COLO668 (cell line): ENCODE data around the gene DPEP1.
"Not testable (repeated sequence)": the region's sequence is repeated elsewhere in the genome, so short reads cannot be mapped to it uniquely, and the experiment has no call there.

ENCODE experiments used
- DNase-seq: peaks from one replicate; lab custom pipeline; 2025; ENCODE audit not compliant: unreplicated experiment; lab: John Stamatoyannopoulos, UW

The DPEP1 gene

DNA sequence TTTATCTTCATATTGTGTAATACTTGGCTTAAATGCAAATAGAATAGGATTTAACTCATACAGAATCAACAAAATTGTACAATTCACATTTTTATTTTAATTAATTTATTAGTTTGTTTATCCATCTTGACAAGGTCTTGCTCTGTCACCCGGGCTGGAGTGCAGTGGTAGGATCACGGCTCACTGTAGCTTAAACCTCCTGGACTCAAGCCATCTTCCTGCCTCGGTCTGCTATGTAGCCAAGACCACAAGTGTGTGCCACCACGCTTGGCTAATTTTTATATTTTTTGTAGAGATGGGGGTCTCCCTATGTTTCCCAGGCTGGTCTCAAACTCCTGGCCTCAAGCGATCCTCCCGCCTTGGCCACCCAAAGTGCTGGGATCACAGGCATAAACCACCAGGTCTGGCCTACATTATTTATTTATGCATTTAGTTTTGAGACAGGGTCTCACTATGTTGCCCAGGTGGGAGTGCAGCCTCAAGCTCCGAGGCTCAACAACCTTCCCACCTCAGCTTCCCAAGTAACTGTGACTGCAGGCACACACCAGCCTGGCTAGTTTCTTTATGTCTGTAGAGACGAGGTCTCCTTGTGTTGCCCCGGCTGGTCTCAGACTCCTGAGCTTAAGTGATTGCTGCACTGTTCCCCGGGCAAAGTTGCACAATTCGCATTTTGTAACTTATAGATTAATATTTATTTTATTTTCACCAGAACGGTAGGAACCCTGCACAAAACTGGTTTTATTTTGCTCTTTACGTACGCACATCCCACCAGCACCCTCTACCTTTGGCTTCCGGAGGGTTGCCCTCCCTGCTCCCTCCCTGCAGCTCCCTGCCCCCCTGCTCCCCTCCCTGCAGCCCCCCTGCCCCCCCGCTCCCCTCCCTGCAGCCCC lies 4.9 kb downstream of the DPEP1 start:
- no peak for DNase-seq

DNA sequence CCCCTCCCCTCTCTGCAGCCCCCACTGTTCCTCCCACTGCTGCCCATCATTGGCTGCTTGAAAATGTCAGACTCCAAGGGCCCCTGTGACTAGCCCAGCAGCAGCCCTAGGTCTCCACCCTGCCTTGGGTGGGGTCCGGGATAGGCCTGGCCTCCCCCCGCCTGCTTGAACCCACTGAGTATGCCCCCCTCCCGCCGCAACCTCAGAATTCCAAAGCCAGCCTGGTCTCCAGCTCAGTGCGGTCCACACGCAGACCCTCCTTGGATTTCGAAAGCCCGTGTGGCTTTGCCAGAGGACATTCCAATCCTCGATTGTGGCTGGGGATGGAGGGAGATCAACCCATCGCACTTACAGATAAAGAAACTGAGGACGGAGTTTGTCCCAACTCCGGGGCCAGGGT lies 6.4 kb downstream of the DPEP1 start:
- DNase-seq = no peak

DNA sequence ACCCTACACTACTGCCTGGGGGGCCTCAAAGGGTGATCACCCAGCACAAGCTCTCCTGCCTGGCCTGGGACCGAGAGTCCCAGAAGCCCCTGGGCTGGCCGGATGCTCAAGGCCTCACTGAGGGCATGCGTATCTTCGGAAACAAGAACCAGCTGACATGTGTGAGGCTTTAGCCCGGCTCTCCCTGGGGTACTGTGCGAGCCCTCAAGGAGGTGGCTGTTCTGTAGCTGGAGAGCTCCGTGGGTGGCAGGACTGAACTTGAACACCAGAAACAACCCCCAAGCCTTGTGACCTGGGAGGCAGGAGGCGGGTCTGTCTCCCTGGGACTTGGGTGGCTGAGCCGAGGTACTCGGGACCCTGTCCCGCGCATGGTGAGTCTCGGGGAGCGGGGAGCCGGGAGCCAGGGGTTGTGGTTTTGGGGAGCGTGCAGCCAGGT lies 7.0 kb downstream of the DPEP1 start:
- DNase-seq = no peak

DNA sequence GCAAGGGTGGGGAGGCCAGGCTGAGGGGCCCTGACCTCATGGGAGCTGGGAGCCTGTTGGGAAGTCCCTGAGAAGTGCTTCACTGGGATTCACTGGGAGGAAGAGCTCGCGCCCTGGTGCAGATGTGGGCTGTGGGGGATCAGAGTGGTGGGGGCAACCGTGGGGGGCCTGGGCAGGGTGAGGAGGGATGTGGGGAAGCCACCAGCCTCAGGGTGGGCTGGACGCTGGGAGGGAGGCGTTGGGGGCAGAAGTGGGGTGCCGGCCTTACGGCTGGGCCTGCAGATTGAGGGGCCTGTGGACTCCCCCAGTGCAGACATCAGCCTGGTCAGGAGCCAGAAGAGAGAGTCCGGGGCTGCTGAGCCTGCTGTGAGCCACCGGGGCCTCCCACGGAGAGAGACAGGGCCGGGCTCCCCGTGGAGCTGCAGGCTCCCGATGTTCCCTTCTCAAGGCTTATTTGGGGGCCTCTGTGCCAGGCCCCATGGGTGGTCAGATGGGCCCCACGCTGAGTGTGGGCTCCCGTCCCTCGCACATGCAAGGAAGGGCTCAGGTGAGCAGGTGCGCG lies 7.8 kb downstream of the DPEP1 start:
- DNase-seq = no peak

DNA sequence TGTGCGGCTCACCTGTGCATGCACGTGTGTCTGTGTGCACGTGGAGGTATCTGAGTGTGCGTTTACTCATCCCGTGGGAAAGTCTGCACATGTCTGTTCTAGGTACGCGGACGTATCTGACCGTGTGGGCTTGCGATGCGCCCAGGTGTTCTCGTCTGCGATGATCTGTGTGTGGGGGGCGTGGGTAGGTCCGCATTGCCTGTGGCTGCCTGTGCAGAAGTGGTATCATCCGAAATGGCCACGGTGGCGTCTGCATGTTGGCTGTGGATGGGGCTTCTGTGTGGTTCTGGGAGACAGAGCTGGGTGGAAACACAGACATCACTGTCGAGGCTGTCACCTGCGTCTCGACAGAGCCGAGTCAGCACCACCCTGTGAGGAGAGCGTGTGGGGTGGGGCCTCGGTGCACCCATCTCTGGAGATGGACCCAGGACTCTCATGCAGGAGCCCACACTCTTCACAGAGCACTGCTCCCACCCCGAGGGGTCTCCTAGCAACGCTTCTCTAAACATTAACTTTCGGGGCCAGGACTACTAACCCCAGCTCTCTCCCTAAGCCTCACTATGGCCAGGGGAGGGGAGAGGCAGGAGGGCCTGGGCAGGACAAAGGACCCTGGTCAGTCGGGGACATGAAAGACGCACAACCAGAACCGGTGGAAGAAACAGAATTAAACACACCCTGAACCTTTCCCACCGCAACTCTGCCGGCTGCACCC lies 8.4 kb downstream of the DPEP1 start:
- no peak for DNase-seq

DNA sequence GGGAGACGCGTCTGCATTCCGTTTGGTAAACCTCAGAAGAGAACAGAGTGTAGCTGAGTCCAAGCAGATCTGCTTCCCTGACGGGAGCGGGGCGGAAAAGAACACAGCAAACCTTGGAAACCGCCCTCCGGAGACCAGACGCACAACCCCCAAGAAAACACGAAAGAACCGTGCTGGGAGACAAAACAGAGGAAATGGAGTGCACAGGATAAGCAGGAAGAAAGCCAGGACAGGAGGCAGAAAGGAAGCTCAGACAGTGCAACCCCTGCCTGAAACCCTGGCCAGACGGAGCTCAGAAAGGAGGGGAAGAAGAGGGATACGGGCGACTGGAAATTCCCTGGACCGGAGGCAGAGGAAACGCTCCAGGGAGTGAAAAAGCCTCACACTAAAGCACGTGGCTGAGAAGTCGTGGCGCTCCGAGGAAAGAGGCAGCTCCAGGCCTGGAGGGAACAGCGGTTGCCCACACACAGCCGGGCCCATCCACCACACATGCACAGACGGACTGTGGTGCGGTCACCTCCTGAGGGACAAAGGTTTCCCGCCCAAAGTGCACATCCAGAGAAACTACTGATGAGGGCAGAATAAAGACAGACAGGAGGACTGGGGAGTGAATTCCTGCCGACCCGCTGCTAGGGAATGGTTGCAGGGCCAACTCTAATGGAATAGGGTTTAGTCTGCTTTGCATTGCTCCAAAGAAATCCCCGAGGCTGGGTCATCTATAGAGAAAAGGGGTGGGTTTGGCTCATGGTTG lies 10.2 kb downstream of the DPEP1 start:
- no peak for DNase-seq

DNA sequence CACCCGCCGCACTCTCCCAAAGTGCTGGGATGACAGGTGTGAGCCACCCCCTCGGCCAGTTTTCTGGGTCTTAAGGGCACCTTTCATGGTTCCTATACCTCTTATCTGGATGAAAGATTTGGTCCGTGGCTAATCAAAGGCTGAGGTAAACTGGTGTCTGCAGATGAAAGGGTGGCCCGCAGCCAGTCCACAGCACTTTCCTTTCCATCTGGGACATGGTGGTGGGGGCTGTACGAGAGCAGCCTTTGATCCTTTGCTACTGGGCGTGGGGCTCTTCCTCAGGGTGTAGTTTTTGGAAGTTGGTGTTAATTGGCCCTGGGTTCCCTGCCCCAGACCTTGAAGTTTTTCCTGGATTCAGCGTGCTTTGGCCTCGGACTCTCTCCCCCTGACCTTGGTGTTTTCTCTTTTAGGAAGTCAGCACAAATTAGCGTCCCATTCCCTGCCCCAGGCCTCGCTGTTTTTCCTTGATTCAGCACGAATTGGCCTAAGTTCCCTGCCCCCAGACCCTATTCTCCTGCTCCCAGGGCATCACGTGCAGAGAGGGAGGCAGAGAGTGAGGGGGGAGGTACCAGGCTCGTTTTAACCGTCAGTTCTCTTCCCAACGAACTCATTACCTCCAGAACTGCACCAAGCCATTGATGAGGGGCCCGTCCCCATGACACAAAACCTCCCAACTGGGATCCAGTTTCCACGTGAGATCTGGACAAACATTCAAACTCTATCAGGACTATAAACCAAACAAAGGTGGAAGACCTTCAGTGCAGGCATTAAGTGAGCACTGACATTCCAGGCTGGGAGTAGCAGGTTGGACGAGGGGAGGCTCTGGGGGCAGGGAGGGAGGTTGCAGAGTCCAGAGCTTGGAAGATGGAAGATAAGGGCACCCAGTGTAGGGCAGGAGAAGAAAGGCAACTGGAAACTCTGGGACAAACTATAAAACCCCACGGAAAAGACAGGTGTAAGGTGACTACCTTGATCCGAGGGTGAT lies 11.6 kb downstream of the DPEP1 start:
- no peak for DNase-seq

DNA sequence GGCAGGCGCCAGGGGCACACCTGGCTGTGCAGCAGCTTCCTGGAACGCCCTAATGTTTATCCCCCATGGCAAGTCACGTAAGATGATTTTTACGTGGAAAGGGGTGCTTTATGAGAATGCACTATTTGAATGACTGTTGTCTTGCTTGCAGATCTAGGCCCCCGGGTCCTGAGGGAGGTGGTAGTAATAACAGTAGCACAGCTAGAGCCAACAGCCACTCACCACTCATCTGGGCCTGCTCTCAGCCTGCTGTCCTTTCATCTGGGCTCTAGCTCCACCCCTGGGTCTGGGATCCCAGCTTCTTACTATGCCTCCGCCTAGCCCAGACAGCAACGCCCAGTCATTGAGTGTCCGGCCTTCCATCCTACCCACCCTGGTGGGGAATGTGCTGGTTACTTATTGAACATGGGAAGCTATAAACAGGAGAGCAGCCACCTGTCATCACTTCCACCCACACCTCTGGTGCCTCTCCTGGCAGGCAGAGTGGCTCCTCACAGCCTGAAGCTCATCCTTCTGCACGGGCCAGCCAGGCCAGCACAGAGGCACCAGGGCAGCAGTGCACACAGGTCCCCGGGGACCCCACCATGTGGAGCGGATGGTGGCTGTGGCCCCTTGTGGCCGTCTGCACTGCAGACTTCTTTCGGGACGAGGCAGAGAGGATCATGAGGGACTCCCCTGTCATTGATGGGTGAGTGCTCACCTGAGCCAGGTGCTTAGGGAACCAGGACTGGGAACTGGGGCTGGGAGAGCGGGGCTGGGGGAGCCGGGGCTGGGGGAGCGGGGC lies 16.6 kb downstream of the DPEP1 start:
- DNase-seq = no peak

DNA sequence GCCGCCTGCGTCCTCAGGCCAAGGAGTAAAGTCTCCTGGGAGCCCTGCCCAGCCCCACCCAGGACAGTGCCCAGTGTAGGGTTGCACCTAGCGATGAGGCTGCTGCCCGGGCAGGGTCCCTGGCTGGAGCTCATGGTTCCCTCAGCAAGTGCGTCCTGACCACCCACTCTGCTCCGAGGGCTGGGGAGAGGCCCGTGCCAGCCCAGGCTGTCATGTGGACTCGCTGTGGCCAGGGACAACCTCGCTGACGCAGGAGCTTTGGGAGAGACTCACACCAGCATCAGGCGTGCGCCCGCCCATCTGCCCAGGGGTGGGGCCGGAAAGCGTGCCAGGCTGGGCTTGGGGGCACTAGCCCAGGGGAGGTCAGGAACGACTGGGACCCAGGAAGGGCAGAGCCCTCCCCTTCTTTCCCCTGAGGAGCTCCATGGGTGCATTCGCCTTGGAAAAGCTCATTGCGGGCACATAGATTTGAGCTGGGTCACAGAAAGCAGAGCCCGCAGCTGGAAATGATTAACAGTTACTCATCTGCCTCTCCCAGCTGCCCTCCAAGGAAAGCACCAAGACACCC lies 19.7 kb downstream of the DPEP1 start:
- DNase-seq = no peak

DNA sequence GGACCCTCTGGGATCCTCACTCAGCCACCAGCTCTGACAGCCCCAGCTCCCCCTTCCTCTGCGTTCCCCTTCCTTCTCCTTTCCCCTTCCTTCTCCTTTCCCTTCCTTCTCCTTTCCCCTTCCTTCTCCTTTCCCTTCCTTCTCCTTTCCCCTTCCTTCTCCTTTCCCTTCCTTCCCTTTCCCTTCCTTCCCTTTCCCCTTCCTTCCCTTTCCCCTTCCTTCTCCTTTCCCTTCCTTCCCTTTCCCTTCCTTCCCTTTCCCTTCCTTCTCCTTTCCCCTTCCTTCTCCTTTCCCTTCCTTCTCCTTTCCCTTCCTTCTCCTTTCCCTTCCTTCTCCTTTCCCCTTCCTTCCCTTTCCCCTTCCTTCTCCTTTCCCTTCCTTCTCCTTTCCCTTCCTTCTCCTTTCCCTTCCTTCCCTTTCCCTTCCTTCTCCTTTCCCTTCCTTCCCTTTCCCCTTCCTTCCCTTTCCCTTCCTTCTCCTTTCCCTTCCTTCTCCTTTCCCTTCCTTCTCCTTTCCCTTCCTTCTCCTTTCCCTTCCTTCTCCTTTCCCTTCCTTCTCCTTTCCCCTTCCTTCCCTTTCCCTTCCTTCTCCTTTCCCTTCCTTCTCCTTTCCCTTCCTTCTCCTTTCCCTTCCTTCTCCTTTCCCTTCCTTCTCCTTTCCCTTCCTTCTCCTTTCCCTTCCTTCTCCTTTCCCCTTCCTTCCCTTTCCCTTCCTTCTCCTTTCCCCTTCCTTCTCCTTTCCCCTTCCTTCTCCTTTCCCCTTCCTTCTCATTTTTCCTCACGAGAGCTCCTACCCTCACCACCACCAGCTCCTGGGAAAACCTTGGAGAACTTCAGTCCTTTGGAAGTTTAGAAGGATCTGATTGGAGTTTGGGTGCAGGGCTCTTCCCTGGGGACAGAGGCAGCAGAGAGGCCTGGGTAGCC lies 21.3 kb downstream of the DPEP1 start:
- DNase-seq = not testable (repeated sequence)

DNA sequence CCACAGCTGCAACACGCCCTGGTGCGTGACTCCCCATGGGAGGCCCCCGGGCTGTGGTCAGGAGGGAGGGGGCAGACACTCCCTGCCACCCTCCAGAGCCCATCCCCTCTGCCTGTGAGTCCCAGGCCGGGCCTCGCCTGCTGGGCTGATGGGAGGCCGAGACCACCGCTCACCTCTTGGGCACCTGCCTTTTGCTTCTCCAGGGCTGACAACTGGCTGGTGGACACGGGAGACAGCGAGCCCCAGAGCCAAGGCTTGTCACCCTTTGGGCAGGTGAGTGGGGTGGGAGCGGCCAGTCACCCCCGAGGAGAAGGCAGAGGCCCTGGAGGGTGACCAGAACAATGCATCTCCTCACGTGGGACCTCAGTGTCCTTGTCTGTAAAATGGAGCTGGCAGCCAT lies 23.2 kb downstream of the DPEP1 start:
- DNase-seq = no peak

DNA sequence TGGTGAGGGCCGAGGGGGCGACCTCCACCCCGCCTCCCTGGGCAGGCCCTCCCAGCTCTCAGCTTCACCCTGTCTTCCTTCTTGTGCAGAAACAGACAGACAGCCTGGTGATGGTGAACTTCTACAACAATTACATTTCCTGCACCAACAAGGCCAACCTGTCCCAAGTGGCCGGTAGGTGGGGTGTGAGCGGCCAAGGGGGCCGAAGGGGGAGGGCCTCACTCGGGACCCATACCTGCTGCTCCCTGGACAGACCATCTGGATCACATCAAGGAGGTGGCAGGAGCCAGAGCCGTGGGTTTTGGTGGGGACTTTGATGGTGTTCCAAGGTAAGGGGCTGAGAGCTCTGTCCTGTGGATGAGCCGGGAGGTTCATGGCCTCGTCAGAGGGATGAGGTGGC lies 23.9 kb downstream of the DPEP1 start:
- DNase-seq = no peak

DNA sequence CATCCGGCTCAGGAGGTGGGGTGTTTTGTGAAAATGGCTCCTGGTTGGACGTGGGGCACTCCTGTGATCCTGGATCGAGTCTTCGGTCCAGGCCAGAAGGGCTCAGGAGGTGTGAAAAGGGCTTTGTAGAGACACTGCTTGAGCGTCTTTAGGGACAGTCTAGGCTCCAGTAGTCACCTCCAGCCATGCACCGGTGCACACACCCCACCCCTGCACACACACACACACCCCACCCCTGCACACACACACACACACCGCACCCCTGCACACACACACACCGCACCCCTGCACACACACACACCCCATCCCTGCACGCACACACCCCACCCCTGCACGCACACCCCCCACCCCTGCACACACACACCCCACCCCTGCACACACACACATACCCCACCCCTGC lies 25.0 kb downstream of the DPEP1 start:
- DNase-seq = no peak

DNA sequence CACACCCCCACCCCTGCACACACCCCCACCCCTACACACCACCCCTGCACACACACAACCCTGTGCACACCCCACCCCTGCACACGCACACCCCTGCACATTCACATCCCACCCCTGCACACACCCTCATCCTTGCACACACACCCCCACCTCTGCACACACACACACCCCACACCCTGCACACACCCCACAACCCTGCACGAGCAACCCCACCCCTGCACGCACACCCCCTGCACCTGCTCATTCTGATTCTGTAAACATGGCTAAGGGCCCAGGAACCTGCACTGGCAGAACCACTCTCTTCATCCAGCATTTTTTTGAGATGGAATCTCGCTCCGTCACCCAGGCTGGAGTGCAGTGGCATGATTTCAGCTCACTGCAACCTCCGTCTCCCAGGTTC lies 25.9 kb downstream of the DPEP1 start:
- DNase-seq = no peak

DNA sequence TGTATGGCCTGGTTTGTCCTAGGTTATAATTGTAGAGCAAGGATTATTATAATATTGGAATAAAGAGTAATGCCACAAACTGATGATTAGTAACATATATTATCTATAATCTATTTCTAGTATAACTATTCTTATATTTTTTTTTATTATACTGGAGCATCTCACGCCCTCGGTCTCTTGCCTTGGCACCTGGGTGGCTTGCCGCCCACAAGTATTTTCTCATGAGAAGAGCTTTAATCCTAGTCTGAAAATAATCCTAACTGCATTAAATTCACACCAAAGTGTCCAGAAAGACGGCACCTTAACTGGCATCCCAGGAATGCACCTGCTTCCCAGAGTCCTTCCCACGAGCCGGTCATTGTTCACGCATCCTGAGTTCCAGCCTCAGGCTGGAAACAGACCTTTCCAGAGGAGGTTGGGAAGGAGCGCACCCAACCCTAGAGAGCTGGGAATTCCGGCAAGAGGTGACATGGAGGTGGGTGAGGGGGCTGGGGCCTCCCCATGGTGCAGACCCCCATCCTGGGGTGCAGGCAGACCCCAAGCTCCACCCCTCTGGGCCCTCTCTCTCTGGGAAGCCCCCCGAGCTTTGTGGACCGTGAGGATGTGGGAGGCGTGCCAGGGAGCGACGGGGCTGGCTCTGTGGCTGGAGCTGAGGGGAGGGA lies 28.1 kb downstream of the DPEP1 start:
- no peak for DNase-seq

DNA sequence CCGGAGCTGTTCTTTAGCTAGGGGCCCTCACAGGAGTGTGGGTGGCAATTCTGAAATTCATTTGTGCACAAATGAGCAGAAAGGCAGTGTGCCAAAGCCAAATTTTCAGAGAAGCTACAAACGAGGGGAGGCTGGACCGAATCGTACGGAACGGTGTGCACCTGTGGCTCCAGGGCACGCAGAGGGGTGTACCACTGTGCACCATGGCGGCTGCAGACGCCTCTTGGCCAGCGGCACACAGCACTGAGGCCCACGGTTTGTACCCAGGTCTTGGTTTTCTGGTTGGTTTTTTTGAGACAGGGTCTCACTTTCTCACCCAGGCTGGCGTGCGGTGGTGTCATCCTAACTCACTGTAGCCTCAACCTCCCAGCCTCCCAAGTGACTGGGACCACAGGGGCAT lies 29.1 kb downstream of the DPEP1 start:
- DNase-seq = no peak

DNA sequence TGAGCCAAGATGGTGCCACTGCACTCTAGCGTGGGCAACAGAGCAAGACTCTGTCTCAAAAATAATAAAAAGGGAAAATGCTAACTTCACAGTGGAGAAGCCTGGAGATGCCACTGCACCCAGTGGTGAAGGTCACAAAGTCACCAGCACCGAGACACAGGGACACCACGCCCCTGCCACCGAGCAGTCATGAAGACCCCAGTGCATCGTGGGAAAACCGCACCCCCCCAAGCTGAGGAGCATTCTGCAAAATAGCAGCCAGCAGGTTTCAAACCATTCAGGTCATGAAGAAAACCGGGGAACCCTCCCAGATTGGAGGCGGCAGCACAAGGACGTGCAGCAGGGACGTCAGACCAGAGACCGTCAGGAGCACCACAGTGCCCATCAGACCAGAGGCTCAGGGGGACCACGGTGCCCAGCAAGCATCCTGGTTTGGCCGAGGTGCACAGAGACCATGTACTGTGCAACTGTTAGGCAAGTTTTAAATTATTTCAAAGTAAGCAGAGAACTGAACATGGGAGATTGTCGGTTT lies 30.4 kb downstream of the DPEP1 start:
- DNase-seq = no peak
